ENCODE data around the gene NT5DC1.

- TF ChIP-seq, protein P1, sequence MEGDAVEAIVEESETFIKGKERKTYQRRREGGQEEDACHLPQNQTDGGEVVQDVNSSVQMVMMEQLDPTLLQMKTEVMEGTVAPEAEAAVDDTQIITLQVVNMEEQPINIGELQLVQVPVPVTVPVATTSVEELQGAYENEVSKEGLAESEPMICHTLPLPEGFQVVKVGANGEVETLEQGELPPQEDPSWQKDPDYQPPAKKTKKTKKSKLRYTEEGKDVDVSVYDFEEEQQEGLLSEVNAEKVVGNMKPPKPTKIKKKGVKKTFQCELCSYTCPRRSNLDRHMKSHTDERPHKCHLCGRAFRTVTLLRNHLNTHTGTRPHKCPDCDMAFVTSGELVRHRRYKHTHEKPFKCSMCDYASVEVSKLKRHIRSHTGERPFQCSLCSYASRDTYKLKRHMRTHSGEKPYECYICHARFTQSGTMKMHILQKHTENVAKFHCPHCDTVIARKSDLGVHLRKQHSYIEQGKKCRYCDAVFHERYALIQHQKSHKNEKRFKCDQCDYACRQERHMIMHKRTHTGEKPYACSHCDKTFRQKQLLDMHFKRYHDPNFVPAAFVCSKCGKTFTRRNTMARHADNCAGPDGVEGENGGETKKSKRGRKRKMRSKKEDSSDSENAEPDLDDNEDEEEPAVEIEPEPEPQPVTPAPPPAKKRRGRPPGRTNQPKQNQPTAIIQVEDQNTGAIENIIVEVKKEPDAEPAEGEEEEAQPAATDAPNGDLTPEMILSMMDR (IDR thresholded peaks at IDR 0.05; ENCODE audit: insufficient read depth, low read length): peak; percentile 79
- TF ChIP-seq POLR2AphosphoS5 (IDR thresholded peaks at IDR 0.05; ENCODE audit: low read depth): no peak
Measured at GRCh38 chr6:116287689-116288282, 187.1 kb downstream of the NT5DC1 start.

Data from HL-60 (cell line).